HL-60 (cell line): ENCODE data around the gene DDI2.

Experiments used
- TF ChIP-seq, protein P1 (sequence below): IDR thresholded peaks from one replicate; pipeline ENCODE4 v1.5.1; 2011; ENCODE audit warnings: low read length, control low read depth, inconsistent platforms; ENCODE audit not compliant: insufficient read depth
- TF ChIP-seq, protein P2 (sequence below): IDR thresholded peaks from 2 replicates; pipeline ENCODE4 v1.6.1; 2012; ENCODE audit warnings: low read depth; ENCODE audit not compliant: insufficient replicate concordance

DNA sequence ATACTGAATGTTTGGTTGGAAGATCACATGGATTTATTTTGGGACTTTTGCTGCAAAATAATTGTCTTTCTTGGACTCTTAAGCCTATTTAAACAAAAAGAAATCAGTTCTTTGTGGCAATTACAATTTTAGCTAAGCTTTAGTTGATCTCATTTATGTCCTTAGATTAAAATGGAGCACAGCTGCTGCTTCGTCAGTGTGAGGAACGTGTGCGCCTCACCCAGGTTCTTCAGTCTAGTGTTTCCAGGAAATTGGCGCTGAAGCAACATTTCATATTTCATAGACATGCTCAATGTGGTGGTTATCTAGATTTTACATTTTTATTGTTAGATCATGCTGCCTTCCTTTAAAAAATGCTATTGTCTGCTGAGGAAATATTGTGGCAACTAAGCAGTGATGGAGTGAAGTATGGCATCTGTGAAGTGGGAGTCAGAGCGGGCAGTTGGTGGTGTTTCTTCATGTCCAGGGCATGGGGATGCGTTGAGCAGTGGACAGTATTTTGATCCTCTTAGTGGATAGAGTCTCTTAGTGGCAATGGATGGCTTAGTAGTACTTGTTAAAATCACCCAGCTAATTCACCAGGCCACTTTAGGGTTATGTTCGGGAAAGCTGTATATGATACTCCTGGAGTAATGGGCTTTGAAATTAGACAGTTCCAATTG lies 5.6 kb downstream of the DDI2 start:
- TF ChIP-seq, protein P1, sequence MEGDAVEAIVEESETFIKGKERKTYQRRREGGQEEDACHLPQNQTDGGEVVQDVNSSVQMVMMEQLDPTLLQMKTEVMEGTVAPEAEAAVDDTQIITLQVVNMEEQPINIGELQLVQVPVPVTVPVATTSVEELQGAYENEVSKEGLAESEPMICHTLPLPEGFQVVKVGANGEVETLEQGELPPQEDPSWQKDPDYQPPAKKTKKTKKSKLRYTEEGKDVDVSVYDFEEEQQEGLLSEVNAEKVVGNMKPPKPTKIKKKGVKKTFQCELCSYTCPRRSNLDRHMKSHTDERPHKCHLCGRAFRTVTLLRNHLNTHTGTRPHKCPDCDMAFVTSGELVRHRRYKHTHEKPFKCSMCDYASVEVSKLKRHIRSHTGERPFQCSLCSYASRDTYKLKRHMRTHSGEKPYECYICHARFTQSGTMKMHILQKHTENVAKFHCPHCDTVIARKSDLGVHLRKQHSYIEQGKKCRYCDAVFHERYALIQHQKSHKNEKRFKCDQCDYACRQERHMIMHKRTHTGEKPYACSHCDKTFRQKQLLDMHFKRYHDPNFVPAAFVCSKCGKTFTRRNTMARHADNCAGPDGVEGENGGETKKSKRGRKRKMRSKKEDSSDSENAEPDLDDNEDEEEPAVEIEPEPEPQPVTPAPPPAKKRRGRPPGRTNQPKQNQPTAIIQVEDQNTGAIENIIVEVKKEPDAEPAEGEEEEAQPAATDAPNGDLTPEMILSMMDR: no peak
- TF ChIP-seq, protein P2, sequence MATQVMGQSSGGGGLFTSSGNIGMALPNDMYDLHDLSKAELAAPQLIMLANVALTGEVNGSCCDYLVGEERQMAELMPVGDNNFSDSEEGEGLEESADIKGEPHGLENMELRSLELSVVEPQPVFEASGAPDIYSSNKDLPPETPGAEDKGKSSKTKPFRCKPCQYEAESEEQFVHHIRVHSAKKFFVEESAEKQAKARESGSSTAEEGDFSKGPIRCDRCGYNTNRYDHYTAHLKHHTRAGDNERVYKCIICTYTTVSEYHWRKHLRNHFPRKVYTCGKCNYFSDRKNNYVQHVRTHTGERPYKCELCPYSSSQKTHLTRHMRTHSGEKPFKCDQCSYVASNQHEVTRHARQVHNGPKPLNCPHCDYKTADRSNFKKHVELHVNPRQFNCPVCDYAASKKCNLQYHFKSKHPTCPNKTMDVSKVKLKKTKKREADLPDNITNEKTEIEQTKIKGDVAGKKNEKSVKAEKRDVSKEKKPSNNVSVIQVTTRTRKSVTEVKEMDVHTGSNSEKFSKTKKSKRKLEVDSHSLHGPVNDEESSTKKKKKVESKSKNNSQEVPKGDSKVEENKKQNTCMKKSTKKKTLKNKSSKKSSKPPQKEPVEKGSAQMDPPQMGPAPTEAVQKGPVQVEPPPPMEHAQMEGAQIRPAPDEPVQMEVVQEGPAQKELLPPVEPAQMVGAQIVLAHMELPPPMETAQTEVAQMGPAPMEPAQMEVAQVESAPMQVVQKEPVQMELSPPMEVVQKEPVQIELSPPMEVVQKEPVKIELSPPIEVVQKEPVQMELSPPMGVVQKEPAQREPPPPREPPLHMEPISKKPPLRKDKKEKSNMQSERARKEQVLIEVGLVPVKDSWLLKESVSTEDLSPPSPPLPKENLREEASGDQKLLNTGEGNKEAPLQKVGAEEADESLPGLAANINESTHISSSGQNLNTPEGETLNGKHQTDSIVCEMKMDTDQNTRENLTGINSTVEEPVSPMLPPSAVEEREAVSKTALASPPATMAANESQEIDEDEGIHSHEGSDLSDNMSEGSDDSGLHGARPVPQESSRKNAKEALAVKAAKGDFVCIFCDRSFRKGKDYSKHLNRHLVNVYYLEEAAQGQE: no peak
